Lower leg skin (tissue), 3 donors: ENCODE results near the gene PECR.

Experiments
- POLR2A ChIP-seq, 2 donors: fragments of 450-650 bp; IDR thresholded peaks; one replicate each; pipeline ENCODE4 v1.6.1; 2016 to 2017; ENCODE audit warnings: antibody characterized with exemption in 2 of 2, mild to moderate bottlenecking in 1 of 2, moderate library complexity in 1 of 2
- TF ChIP-seq, protein P1 (sequence below), 3 donors: fragments of 450-650 bp; IDR thresholded peaks; one replicate each; pipeline ENCODE4 v1.5.1; 2016; ENCODE audit warnings: antibody characterized with exemption in 3 of 3, mild to moderate bottlenecking in 3 of 3, moderate library complexity in 2 of 3

DNA sequence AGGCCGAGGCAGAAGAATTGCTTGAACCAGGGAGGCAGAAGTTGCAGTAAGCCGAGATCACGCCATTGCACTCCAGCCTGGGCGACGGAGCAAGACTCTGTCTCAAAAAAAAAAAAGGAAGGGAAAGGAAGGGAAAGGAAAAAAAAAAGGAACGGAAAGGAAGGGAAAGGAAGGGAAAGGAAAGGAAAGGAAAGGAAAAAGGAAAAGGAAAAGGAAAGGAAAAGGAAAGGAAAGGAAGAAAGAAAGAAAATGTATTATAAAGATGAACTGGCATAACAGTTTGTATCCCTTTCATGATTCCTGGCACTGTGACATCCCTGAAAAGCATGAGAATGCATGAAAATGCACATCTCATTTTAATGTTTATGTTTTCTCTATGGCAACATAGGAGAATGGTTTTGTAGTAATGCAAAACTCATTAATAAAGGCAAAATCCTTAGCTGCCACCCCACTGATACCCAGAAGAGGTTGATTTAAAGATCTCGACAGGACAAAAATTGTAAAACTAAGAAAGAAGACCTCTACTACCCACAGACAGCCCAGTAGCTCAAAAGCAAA, 56.8 kb downstream of the PECR start:
- TF ChIP-seq, protein P1, sequence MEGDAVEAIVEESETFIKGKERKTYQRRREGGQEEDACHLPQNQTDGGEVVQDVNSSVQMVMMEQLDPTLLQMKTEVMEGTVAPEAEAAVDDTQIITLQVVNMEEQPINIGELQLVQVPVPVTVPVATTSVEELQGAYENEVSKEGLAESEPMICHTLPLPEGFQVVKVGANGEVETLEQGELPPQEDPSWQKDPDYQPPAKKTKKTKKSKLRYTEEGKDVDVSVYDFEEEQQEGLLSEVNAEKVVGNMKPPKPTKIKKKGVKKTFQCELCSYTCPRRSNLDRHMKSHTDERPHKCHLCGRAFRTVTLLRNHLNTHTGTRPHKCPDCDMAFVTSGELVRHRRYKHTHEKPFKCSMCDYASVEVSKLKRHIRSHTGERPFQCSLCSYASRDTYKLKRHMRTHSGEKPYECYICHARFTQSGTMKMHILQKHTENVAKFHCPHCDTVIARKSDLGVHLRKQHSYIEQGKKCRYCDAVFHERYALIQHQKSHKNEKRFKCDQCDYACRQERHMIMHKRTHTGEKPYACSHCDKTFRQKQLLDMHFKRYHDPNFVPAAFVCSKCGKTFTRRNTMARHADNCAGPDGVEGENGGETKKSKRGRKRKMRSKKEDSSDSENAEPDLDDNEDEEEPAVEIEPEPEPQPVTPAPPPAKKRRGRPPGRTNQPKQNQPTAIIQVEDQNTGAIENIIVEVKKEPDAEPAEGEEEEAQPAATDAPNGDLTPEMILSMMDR (IDR thresholded peaks at IDR 0.05), result no peak
- TF ChIP-seq POLR2A (IDR thresholded peaks at IDR 0.05), result no peak
